HG02852 (cell line): Measurements from ENCODE around the gene TLCD5.

ENCODE experiments used
- ATAC-seq: cut with Tn5 transposase; IDR thresholded peaks from one replicate; pipeline ENCODE4 v1.9.1; 2021; ENCODE audit warnings: mild to moderate bottlenecking, moderate library complexity; ENCODE audit not compliant: unreplicated experiment

The TLCD5 gene

GRCh38 chr11:120375076-120375475 lies 50.0 kb downstream of the TLCD5 start:
- ATAC-seq = no peak

GRCh38 chr11:120376547-120377182 lies 51.6 kb downstream of the TLCD5 start:
- ATAC-seq = no peak

- no peak for ATAC-seq
These were observed 53.4 kb downstream of the TLCD5 start for GRCh38 chr11:120378474-120378873.

GRCh38 chr11:120381401-120381800 lies 56.3 kb downstream of the TLCD5 start:
- no peak for ATAC-seq
